Esophagus squamous epithelium (tissue), 4 donors: ENCODE data around the gene DERL3.

ENCODE experiments used
- CTCF ChIP-seq, 6 experiments: fragments of 450-650 bp in 4 of 6; fragments of 200-600 bp in 2 of 6; sonication (generic) in 2 of 6; IDR thresholded peaks; one replicate each; pipeline ENCODE4 v1.5.1; 2016 to 2019; ENCODE audit warnings: antibody characterized with exemption in 6 of 6, mild to moderate bottlenecking in 4 of 6, moderate library complexity in 4 of 6
- POLR2A ChIP-seq, 4 donors: fragments of 450-650 bp; IDR thresholded peaks; one replicate each; pipeline ENCODE4 v1.6.1; 2017; ENCODE audit warnings: antibody characterized with exemption in 4 of 4, mild to moderate bottlenecking in 4 of 4, moderate library complexity in 3 of 4

DNA sequence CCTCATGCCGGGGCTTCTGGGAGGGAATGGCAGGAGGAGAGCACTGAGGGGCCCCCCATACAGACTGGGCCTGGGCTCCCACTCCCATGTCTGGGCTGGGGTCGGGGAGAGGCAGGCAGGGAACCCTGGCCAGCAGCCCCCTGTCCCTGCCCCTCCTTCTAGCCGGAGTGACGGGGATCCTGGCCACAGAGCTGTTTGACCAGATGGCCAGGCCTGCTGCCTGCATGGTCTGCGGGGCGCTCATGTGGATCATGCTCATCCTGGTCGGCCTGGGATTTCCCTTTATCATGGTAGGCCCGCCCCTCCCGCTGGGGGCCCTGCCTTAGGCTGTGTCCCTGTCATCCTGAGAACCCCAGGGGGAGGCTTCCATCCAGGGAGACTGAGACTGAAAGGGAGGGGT, 45.3 kb upstream of the DERL3 start:
- TF ChIP-seq CTCF (IDR thresholded peaks at IDR 0.05): no peak
- TF ChIP-seq POLR2A (IDR thresholded peaks at IDR 0.05): no peak
